Measurements from ENCODE around the gene LRPPRC.

LRPPRC gene

DNA sequence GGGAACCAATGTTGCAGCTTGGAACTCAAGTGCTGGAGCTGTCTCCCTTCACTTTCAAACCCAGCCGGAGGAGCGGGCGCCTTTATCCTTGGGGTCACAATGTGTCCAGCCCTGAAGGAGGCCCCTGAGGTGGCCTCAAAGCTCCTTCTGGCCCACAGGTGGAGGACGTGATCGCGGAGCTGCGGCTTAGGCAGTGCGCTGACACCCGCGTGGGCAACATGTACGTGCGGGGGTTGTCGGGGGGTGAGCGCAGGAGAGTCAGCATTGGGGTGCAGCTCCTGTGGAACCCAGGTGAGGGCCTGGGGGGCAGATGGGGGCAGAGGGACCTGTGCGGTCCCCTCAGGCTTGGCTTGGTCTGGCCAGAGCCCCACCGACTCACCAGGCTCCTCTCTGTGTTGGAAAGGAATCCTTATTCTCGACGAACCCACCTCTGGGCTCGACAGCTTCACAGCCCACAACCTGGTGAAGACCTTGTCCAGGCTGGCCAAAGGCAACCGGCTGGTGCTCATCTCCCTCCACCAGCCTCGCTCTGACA lies 143.5 kb downstream of the LRPPRC start:
- FAIRE-seq = no peak

DNA sequence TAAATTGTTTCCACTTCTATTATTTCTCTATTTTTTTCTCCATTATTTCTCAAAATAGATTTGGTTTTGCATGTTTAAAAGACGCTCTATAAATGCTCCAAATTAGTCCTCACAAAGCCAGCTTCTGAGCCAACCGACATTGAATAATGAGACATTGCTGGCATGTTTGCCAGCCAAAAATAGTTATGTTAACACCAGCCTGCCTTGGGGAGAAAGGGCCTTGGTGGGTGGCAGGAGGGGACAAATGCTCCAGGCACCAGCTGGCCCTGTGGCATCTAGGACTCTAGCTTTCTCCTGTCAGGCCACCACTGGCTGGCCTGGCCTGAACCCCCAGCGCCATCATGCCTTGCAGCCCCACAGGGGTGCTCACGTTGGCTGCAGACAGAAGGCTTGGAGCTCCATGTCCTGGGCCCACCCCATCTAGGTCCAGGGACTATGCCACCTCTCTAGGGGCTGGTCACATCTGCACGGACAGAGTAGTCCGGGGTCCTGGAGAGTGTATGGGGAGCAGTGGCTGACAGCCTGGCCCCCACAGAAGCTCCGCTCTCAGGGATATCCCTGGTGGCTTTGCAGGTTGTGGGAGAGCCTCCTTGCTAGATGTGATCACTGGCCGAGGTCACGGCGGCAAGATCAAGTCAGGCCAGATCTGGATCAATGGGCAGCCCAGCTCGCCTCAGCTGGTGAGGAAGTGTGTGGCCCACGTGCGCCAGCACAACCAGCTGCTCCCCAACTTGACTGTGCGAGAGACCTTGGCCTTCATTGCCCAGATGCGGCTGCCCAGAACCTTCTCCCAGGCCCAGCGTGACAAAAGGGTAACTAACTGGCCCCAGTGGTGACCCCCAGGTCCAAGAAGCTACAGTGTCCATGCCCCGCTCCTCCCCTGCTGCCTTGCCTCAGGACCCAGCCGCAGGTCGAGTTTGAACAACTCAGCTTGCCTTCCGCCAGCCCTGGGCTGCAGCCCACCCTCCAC lies 144.5 kb downstream of the LRPPRC start:
- no peak for FAIRE-seq

GRCh38 chr2:43848214-43848613 lies 147.6 kb downstream of the LRPPRC start:
- FAIRE-seq = no peak

DNA sequence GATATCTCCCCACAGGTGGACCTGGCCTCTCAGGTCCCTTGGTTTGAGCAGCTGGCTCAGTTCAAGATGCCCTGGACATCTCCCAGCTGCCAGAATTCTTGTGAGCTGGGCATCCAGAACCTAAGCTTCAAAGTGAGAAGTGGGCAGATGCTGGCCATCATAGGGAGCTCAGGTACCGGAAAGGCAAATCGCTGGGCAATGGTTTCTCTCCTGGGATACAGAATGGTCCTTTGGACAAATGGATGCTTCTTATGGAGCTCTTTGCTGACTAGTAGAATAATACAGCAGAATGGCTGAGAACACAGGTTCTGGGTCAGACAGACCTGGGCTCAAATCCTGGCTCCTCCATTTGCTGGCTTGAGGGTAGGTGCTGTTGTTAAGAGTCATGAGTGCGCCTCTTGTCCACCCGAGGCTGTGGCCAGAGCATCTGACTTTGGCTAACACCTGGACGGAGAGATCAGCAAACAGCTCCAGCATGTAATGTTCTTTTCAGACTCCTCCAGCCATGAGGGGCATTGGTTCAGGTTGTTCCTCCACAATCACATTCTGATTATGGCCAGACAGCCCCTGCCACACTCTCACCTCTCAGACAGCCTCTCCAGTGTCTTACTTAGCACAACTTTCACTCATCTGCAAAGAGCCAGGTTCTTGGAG lies 149.5 kb downstream of the LRPPRC start:
- no peak for FAIRE-seq

DNA sequence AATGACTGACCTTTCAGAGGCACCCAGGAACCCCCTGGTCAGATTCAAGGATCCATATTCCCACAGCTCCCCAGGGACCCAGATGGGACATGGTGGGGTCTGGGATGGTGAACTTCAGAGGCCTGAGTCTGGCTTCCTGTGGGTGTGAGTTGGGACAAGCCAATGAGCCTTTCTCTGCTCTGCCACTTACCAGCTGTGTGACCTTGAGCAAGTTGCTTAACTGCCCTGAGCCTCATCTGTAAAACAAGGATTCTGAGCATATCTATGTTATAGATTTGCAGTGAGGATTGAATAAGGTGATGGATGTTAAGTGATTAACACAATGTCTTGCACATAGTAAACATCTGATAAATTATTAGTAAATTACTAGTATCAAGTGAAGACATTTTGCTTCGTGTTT lies 150.6 kb downstream of the LRPPRC start:
- FAIRE-seq = no peak

DNA sequence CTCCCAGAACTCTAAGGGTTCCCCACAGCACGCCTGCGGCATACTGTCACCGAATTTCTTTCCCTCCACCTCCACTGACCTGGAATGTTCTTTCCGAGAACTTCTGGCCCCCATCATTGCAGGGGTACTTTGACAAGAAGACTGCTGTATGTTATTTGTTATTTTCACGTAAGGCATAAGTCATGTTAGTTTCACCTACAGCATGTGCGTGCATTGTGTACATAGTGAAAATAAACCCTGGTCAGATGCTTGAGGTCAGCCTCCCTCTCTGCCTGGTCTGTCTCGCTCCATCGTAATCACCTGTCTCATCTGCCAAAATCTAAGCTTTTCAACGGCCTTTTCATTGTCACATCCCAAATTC lies 152.9 kb downstream of the LRPPRC start:
- no peak for FAIRE-seq

DNA sequence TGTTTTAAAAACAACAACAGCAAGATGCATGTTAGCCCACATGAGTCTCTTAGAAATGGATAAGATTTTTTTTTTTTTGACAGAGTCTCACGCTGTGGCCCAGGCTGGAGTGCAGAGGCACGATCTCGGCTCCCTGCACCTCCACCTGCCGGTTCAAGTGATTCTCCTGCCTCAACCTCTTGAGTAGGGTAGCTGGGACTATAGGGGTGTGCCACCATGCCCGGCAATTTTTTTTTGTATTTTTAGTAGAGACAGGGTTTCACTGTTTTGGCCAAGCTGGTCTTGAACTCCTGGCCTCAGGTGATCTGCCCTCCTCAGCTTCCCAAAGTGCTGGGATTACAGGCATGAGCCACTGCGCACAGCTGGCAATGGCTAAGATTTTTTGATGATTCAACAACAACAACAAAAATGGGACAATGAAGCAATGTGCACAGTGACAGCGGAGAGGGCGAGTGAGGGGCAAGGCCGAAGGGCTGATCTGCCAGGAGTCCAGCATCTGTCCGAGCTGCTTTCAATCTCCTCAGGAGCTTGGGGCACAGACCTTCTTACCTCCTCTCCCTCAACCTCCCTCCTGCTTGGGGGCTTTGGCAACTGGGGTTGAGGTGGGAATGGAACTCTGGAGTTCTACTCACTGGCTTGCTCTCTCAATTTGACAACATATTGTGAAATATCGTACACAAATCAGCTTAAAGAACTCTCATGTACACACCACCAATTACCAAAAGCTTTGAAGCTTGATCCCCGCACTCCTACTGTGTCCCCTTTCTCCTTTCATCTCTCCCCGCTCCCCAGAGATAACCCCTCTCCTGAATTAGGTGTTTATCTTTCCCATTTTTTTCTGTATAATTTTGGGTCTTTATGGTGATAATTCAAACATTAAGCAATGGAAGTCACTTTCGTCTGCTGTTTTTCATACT lies 153.6 kb downstream of the LRPPRC start:
- FAIRE-seq = no peak

DNA sequence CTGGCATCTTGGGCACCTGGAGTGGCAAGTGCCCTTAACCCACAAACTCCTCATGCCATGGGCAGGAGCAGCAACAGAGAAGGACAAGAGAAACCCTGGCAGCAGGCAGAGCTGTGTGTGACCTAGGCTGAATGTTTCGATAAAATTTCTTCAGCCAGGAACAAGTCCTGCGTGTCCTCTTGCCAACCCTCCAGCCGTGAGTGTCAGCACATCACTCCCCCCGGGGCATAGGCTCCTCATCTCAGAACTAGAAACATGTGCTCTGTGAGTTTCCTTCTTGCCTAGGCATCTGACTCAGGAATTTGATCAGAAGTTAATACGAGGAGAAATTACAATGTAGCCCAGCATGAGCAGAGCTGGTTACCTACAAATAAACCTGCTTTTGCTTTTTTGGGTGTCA lies 154.8 kb downstream of the LRPPRC start:
- FAIRE-seq = no peak

DNA sequence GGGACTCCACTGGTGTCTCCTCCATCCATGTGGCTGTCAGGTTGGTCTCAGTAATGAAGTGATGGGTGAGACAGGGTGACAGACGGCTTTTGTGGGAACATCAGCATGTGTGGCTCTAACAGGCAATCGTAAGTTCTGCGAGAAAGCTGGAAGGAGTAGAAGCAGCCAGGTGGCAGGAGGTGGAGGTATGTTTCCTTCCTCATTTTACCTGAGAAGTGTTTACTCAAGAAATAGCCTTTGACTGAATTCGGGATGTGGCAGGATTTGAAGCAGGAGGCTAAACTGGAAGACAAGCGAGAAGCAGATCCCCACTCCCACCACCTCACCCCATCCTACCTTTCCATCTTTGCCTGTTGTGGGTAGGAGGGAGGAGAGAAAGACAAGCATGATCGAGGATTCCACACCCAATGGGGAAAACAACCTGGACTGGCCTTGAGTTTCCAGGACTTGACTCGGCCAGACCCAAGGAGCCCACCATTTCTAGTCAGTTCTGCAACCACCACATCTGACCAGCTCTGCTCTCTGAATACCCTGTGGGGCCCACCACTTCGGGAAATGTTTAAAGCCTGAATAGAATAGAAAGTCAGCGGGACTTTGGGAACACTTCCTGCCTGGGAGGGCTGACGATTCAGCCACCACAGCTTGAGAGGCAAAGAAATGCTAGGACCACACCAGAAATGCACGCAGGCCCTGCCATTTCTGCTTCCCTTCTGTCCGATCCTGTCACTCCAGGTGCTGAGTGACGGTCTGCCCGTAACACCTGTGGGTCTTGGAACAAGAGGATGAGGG lies 155.8 kb downstream of the LRPPRC start:
- no peak for FAIRE-seq

GRCh38 chr2:43838560-43839267 lies 157.1 kb downstream of the LRPPRC start, which contains the start of the genes ABCG5 and ABCG8:
ABCG5 (minus strand) TSS chr2:43838839; CDS start chr2:43838679, 160 bp downstream.
ABCG8 (plus strand) TSS chr2:43838971; CDS start chr2:43839054, 83 bp downstream.
- FAIRE-seq = no peak

- FAIRE-seq = no peak
These were observed 157.8 kb downstream of the LRPPRC start for GRCh38 chr2:43837831-43838559.

DNA sequence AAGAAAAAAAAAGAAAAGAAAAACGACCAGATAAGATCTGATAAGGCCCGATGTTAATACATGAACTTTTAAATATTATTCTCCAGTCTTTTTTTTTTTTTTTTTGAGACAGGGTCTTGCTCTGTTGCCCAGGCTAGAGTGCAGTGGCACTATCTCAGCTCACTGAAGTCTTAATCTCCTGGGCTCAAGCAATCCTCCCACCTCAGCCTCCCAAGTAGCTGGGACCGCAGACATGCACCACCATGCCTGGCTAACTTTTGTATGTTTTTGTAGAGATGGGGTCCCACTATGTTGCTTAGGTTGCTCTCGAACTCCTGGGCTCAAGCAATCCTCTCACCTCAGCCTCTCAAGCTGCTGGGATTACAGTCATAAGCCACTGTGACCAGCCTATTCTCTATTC lies 158.8 kb downstream of the LRPPRC start:
- no peak for FAIRE-seq

Data from A204.1 (cell line).